WTC11 (cell line): Measurements from ENCODE around the gene PANX2. TPM values are rescaled to one million over a fixed set of nuclear protein-coding genes. Genes with fewer than 3 reads are reported as not detected.
A peak's percentile ranks its signal among the peaks of the same experiment; 100 is the strongest.

ENCODE experiments used
- ATAC-seq: fragments of 200-7000 bp; cut with Tn5 transposase; 2 replicates; pipeline ENCODE4 v1.10.0; 2021; ENCODE audit warnings: mild to moderate bottlenecking, moderate library complexity
- CTCF ChIA-PET: fragments of 300-600 bp; sonication (Branson Sonifier 250); formaldehyde crosslinking; loops from one replicate; lab custom pipeline; 2021; ENCODE audit warnings: antibody characterized with exemption; lab: Charles Lee
- POLR2A ChIA-PET: fragments of 350-600 bp; sonication (Branson Sonifier 250); formaldehyde crosslinking; loops from one replicate; lab custom pipeline; 2021; ENCODE audit warnings: antibody characterized with exemption; lab: Charles Lee
- DNase-seq: peaks from one replicate; pipeline ENCODE4 v3.0.0; 2021; ENCODE audit warnings: low spot score
- H3K27ac Mint-ChIP-seq: 2 replicates; pipeline ENCODE4 v1.8.0; 2021; ENCODE audit warnings: mixed read lengths
- H3K27me3 Mint-ChIP-seq: 2 replicates; pipeline ENCODE4 v1.8.0; 2021; ENCODE audit warnings: low read depth, mild to moderate bottlenecking, moderate library complexity, mixed read lengths
- H3K36me3 Mint-ChIP-seq: 2 replicates; pipeline ENCODE4 v1.8.0; 2021; ENCODE audit warnings: mixed read lengths
- H3K4me1 Mint-ChIP-seq: 2 replicates; pipeline ENCODE4 v1.8.0; 2022; ENCODE audit warnings: mixed read lengths
- H3K4me3 Mint-ChIP-seq: 2 replicates; pipeline ENCODE4 v1.8.0; 2021; ENCODE audit warnings: mild to moderate bottlenecking, moderate library complexity, mixed read lengths
- H3K9me3 Mint-ChIP-seq: 2 replicates; pipeline ENCODE4 v1.8.0; 2021; ENCODE audit warnings: mixed read lengths
- AR ChIP-seq: fragments of 250-450 bp; sonication (Bioruptor Pico); IDR thresholded peaks from 2 replicates; pipeline ENCODE4 v1.9.0; 2021; ENCODE audit warnings: mild to moderate bottlenecking
- ATF2 ChIP-seq: sonication (generic); formaldehyde crosslinking; IDR thresholded peaks from 2 replicates; pipeline ENCODE4 v1.8.1; 2022; ENCODE audit warnings: low read depth, missing genetic modification reagents, borderline replicate concordance
- CDX4 ChIP-seq: fragments of 250-450 bp; sonication (Bioruptor Pico); IDR thresholded peaks from 2 replicates; pipeline ENCODE4 v1.9.0; 2021; ENCODE audit warnings: moderate library complexity, mild to moderate bottlenecking, inconsistent platforms, borderline replicate concordance
- E2F1 ChIP-seq: sonication (generic); formaldehyde crosslinking; IDR thresholded peaks from 2 replicates; pipeline ENCODE4 v1.8.0; 2022; ENCODE audit warnings: mild to moderate bottlenecking, missing genetic modification reagents
- FOXP4 ChIP-seq: sonication (generic); formaldehyde crosslinking; IDR thresholded peaks from 2 replicates; pipeline ENCODE4 v1.8.0; 2022; ENCODE audit warnings: mild to moderate bottlenecking, missing genetic modification reagents
- GABPB1 ChIP-seq: sonication (generic); formaldehyde crosslinking; IDR thresholded peaks from 2 replicates; pipeline ENCODE4 v1.8.1; 2023; ENCODE audit warnings: mild to moderate bottlenecking, missing genetic modification reagents
- GTF2I ChIP-seq: fragments of 250-450 bp; sonication (Bioruptor Pico); conservative IDR thresholded peaks from 2 replicates; pipeline ENCODE4 v1.4.0; 2021; ENCODE audit warnings: mild to moderate bottlenecking
- HMGXB4 ChIP-seq: sonication (generic); formaldehyde crosslinking; IDR thresholded peaks from 2 replicates; pipeline ENCODE4 v1.8.1; 2023; ENCODE audit warnings: mild to moderate bottlenecking, moderate library complexity, missing genetic modification reagents
- IRF2 ChIP-seq: sonication (generic); formaldehyde crosslinking; IDR thresholded peaks from 2 replicates; pipeline ENCODE4 v1.8.0; 2022; ENCODE audit warnings: low read depth, missing genetic modification reagents, borderline replicate concordance
- NFATC4 ChIP-seq: fragments of 250-450 bp; sonication (Bioruptor Pico); IDR thresholded peaks from 2 replicates; pipeline ENCODE4 v1.9.0; 2021; ENCODE audit warnings: mild to moderate bottlenecking
- NR3C1 ChIP-seq: sonication (generic); formaldehyde crosslinking; conservative IDR thresholded peaks from 2 replicates; pipeline ENCODE4 v1.8.1; 2023; ENCODE audit warnings: low read depth, mild to moderate bottlenecking, missing genetic modification reagents
- OVOL2 ChIP-seq: fragments of 250-450 bp; sonication (Bioruptor Pico); IDR thresholded peaks from 2 replicates; pipeline ENCODE4 v1.9.0; 2021; ENCODE audit warnings: mild to moderate bottlenecking, borderline replicate concordance
- PREB ChIP-seq: sonication (generic); formaldehyde crosslinking; IDR thresholded peaks from 2 replicates; pipeline ENCODE4 v1.8.1; 2022; ENCODE audit warnings: mild to moderate bottlenecking, missing genetic modification reagents, moderate library complexity, borderline replicate concordance
- PRRX2 ChIP-seq: fragments of 250-450 bp; sonication (Bioruptor Pico); IDR thresholded peaks from 2 replicates; pipeline ENCODE4 v1.8.0; 2021; ENCODE audit warnings: mild to moderate bottlenecking
- SP1 ChIP-seq: sonication (generic); formaldehyde crosslinking; conservative IDR thresholded peaks from 2 replicates; pipeline ENCODE4 v1.8.1; 2022; ENCODE audit warnings: missing genetic modification reagents
- USF1 ChIP-seq: sonication (generic); formaldehyde crosslinking; IDR thresholded peaks from 2 replicates; pipeline ENCODE4 v1.8.0; 2022; ENCODE audit warnings: mild to moderate bottlenecking, missing genetic modification reagents
- ZNF138 ChIP-seq: sonication (generic); formaldehyde crosslinking; conservative IDR thresholded peaks from 2 replicates; pipeline ENCODE4 v1.8.1; 2022; ENCODE audit warnings: mild to moderate bottlenecking, moderate library complexity, missing genetic modification reagents
- ZNF232 ChIP-seq: sonication (generic); formaldehyde crosslinking; IDR thresholded peaks from 2 replicates; pipeline ENCODE4 v1.8.0; 2022; ENCODE audit warnings: mild to moderate bottlenecking, missing genetic modification reagents
- ZNF263 ChIP-seq: sonication (generic); formaldehyde crosslinking; IDR thresholded peaks from 2 replicates; pipeline ENCODE4 v1.8.1; 2022; ENCODE audit warnings: low read depth, mild to moderate bottlenecking, moderate library complexity, missing genetic modification reagents
- ZNF423 ChIP-seq: fragments of 250-450 bp; sonication (Bioruptor Pico); IDR thresholded peaks from 2 replicates; pipeline ENCODE4 v2.1.2; 2022; ENCODE audit warnings: mild to moderate bottlenecking, moderate library complexity
- ZNF671 ChIP-seq: fragments of 250-450 bp; sonication (Bioruptor Pico); IDR thresholded peaks from 2 replicates; pipeline ENCODE4 v1.8.0; 2021; ENCODE audit warnings: mild to moderate bottlenecking
- total RNA-seq: library from RNA; stranded (reverse); gene quantifications from 3 replicates; pipeline ENCODE4 v1.2.3, GENCODE V29; 2021

Gene PANX2
- total RNA-seq, 1 experiment from 2014 or later = 10.2 TPM

GRCh38 chr22:50185375-50186087 is 15.0 kb downstream of the PANX2 start, which contains the start of gene TRABD:
TRABD (plus strand) TSS chr22:50185913; CDS start chr22:50193061, 7,148 bp downstream.
- TF ChIP-seq ATF2 (CRISPR knock-in tag) (no peak), NR3C1 (CRISPR knock-in tag) (no peak), AR (CRISPR knock-in tag) (no peak), SP1 (peak; percentile 35; the same call in 1 of the 2 replicates), FOXP4 (CRISPR knock-in tag) (0 out of 2 replicates have a peak, but pooled peaks have one; percentile 19), NFATC4 (CRISPR knock-in tag) (no peak), GTF2I (CRISPR knock-in tag) (no peak), HMGXB4 (CRISPR knock-in tag) (0 out of 2 replicates have a peak, but pooled peaks have one; percentile 41), IRF2 (no peak), ZNF671 (CRISPR knock-in tag) (no peak), CDX4 (CRISPR knock-in tag) (no peak), ZNF423 (CRISPR knock-in tag) (no peak), USF1 (no peak), E2F1 (CRISPR knock-in tag) (no peak), ZNF138 (CRISPR knock-in tag) (no peak), PREB (no peak), OVOL2 (CRISPR knock-in tag) (no peak), ZNF263 (no peak), GABPB1 (no peak), ZNF232 (CRISPR knock-in tag) (no peak), PRRX2 (CRISPR knock-in tag) (no peak)

More at GRCh38 chr22:50185375-50186087, 15.0 kb downstream of the PANX2 start, which contains the start of gene TRABD:
- CTCF ChIA-PET = interaction anchor here (1.2 to 1.6 kb wide), 3 partner anchors 21 to 127 kb away, joined by 4 to 5 read pairs (median 5); no protein-coding TSS in a partner anchor
- Mint-ChIP-seq H3K4me1 (peaks cover 14% of the 10 kb centered on the region), H3K4me3 (peak within 1 kb of the TSS; percentile 93), H3K36me3 (no peaks in the 10 kb centered on the region), H3K27ac (peak within 1 kb of the TSS; percentile 71; the same call in 1 of the 2 replicates), H3K9me3 (no peaks in the 10 kb centered on the region), H3K27me3 (no peaks in the 10 kb centered on the region; the same call in 1 of the 2 replicates)
- POLR2A ChIA-PET = no interaction called here
- DNase-seq (peak; percentile 84), ATAC-seq (peak; percentile 63)
